GM19438 (cell line): ENCODE results near the gene MS4A18.
"Not testable (repeated sequence)": the region's sequence is repeated elsewhere in the genome, so short reads cannot be mapped to it uniquely, and the experiment has no call there.

ENCODE experiments used
- ATAC-seq: cut with Tn5 transposase; IDR thresholded peaks from one replicate; pipeline ENCODE4 v1.9.1; 2021; ENCODE audit warnings: low read depth; ENCODE audit not compliant: unreplicated experiment

The MS4A18 gene

GRCh38 chr11:60724420-60724819 is at the start of gene MS4A18:
MS4A18 (plus strand) TSS chr11:60724720.
- ATAC-seq: no peak

- ATAC-seq: not testable (repeated sequence)
Observed at GRCh38 chr11:60678231-60678630, 46.3 kb upstream of the MS4A18 start.

- ATAC-seq: no peak
Observed at GRCh38 chr11:60679879-60680278, 44.6 kb upstream of the MS4A18 start.

GRCh38 chr11:60680455-60681119 is 43.9 kb upstream of the MS4A18 start:
- no peak for ATAC-seq

GRCh38 chr11:60684541-60684848 is 40.0 kb upstream of the MS4A18 start:
- peak; percentile 43 for ATAC-seq

GRCh38 chr11:60691661-60692060 is 32.9 kb upstream of the MS4A18 start:
- no peak for ATAC-seq

DNA sequence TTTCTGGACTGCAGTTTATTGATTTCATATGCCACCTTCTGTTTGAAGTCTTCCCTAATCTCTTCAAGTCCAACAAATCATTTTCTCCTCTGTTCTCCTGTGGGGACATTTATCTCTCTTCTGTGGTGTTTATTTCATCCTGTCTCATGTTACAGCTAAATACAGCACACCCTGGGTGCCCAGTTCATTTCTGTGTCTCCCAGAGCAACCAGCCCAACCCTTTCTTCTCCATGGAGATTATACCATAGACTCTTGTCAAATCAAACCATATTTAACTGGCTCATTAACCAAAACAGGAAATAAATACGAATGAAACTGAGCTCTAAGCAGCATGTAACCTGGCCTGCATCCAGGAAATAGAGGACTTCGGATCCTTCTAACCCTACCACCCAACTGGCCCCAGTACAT is 25.2 kb upstream of the MS4A18 start, which contains the start of gene MS4A8:
Gene MS4A8 (plus strand): TSS at position 329 of the 408 bp plus-strand sequence. CDS start 1,249 bp downstream, outside the sequence.
- no peak for ATAC-seq

DNA sequence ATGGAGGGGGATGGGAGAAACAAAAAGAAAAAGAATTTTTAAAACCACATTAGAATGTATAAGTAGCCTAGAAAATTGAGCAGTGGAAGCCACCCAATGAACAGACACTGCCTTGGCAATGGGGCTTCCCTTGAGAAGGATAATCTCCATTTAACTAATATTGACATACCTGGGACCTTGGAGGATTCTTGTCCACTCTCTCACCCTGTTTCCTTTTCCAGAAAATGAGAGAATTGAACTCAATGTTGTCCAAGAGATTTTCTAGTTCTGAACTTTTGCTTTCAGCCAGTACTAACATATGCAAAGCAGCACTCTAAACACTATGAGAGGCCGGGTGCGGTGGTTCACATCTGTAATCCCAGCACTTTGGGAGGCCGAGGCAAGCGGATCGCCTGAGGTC is 24.6 kb upstream of the MS4A18 start:
- no peak for ATAC-seq

GRCh38 chr11:60700689-60701468 is 23.6 kb upstream of the MS4A18 start:
- ATAC-seq: no peak

- no peak for ATAC-seq
Observed at GRCh38 chr11:60701469-60701818, 23.1 kb upstream of the MS4A18 start.

GRCh38 chr11:60703374-60703773 is 21.1 kb upstream of the MS4A18 start:
- ATAC-seq: no peak

DNA sequence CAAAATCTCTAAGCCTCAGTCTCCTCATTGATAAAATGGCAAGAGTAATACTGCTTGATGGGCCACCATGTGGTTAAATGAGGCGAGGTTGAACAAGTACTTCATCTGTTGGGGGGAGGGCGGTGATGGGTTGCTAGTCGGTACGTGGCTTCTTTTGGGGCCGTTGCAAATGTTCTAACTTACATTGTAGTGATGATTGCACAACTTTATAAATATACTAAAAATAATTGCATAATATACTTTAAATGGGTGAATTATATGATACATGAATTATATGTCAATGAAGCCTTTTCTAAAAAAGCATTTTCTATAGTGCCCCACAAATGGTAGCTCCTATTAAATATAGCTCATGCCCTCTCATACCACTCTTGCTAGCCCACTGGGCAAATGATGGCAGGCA is 18.6 kb upstream of the MS4A18 start:
- ATAC-seq: no peak

DNA sequence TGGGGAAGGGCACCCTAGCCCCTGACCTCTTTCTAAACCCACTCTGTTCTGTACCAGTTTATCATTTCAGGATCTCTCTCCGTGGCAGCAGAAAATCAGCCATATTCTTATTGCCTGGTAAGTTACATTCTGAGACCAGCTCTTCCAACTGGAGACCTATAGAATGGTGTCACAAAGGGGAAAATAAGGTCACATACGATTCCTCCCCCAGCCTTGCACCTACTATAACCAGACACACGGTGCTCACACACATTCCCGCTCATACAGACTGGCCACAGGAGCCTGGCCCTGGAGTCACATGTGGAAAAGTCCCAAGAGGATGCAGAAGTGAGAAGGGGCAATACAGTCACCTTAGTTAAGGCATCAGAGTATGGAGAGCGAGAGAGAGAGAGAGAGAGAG is 17.6 kb upstream of the MS4A18 start:
- no peak for ATAC-seq

DNA sequence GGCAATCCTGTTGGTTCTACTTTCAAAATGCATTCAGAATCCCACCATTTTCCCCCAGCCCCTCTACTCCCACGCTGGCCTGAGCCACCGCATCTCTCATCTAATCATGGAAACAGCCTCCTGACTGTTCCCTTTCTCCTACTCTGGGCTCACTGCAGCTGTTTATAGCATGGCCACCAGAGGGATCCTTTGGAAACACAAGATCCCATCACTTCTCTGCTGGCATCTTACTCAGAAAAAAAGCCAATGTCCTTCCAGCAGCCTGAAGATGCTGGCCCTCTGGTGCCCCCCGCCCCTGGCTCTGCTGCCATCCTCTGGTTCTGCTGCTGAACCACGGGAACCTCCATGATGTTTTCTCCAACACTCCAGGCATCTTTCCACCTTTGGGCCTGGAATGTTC is 14.0 kb upstream of the MS4A18 start:
- no peak for ATAC-seq

GRCh38 chr11:60711276-60711675 is 13.2 kb upstream of the MS4A18 start:
- ATAC-seq: no peak

DNA sequence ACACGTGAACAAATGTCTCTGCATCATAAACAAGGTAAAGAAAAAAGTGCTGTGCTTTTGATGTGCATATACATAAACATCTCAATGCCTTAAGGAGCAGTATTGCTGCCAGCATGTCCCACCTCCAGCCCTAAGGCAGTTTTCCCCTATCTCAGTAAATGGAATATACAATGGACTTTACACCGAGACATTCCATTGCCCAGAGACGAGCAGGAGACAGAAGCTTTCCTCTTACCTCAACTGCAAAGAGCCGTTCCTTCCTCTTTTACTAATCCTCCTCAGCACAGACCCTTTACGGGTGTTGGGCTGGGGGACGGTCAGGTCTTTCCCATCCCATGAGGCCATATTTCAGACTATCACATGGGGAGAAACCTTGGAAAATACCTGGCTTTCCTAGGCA is 11.1 kb upstream of the MS4A18 start:
- ATAC-seq: not testable (repeated sequence)

- no peak for ATAC-seq
Observed at GRCh38 chr11:60717956-60718355, 6.6 kb upstream of the MS4A18 start.

- ATAC-seq: no peak
Observed at GRCh38 chr11:60718524-60719316, 5.8 kb upstream of the MS4A18 start.

- no peak for ATAC-seq
Observed at GRCh38 chr11:60719391-60719790, 5.1 kb upstream of the MS4A18 start.

DNA sequence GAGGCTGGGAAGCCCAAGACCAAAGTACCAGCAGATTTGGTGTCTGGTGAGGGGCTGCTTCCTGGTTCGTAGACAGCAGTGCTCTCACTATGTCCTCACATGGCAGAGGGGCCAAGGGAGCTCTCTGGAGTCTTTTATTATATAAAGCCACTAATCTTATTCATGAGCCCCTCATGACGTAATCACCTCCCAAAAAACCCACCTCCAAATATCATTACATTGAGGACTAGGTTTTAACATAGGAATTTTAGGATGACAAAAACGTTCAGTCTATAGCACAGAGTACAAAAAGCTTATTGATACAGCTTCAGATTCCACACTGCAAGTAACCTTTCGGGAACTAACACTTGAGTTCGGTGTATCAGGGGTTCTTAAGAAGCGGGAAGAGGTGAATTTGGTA is 4.1 kb upstream of the MS4A18 start:
- no peak for ATAC-seq

GRCh38 chr11:60725592-60725991 is 1.1 kb downstream of the MS4A18 start:
- no peak for ATAC-seq
